Superior temporal gyrus (tissue), 1 donor: ENCODE measurements around the gene HSPA4L.
A peak's percentile ranks its signal among the peaks of the same experiment; 100 is the strongest.

ENCODE experiments used
- DNase-seq: peaks from one replicate; pipeline ENCODE4 v3.0.0-alpha.2; 2016; ENCODE audit errors: extremely low spot score

Gene HSPA4L

DNA sequence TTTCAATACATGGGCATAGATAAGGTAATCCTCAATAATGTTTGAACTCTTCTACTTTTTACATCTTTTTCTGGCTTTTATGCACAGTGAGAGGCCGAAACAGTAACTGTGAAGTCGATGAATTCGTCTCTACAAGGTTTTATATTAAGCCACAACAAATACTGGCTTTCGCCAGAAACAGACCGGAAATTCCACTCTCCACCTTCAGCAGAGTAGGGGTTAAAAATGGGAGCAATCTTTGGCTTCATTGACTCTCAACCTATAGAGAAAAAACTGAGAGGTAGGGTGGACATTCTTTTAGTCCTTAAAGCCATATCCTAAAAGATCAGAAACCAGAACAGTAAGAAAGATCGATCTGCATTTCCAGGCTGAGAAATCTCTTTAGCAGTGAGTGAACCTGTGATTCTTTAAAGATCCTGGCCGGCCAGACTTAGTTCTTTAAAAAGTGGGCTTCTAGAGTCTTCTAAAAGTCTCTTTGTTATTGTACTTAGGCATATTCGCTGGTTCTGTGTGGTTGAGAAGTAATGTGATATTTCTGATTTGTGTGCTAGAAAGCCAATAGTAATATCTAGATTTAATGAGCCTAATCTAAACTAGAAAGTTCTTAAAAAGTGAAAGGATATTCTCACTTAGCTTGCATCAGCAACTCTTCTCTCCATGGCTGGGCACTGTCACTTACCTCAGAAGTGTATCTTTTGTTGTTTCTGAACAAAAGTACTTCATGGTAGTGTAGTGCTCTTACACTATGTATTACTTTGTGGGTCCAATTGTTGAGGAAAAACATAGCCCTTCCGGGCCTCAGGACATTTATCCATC lies 2.0 kb downstream of the HSPA4L start:
- peak; percentile 47 for DNase-seq

DNA sequence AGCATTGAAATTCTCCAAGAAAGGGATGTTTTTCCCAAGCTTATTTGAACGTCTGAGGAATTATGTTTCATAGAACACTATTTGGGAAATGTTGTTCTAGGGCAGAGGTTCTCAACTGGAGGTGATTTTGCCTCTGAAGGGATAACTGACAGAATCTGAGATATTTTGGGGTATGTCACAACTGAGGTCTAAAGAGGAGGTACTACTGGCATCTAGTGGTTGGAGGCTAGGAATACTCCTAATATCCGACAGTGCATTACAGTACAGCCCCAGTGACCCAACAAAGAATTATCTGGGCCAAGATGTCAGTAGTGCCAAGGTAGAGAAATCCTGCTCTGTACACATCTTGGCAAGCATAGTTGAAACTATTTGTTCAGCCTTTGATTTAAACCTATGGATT lies 6.4 kb downstream of the HSPA4L start:
- no peak for DNase-seq

DNA sequence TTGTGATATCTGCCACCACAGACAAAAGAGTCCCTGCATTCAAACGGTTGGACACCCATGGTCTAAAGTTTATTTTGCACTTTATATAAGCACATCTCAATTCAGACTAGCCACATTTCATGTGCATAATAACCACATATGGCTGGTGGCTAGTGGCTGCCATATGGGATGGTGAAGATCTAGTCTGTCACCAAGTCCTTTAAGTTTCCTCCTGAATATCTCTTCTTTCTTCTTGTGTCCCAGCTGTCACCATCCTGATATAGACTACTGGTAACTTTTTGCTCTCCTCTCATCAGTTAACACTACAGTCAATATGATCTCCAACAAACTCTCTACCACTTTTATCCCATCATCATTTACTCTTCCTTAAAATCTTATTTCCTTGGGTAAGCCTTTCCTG lies 9.3 kb downstream of the HSPA4L start:
- DNase-seq: no peak

DNA sequence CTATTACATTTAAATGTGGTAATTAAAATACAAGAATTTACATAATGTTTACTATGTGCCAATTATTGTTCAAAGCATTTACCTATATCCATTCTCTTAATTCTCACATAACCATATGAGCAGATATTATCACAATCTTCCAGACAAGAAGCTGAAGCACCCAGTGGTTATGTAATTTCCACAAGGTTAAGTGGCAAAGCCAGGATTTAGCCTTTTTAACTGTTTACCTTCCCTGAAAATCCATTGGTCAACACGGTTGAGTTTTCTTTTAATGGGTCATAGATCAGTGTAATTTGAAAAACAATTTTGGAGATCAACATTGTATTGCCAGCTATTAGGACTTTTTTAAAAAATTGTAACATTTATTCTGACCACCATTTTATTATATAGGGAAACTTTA lies 11.4 kb downstream of the HSPA4L start:
- no peak for DNase-seq

DNA sequence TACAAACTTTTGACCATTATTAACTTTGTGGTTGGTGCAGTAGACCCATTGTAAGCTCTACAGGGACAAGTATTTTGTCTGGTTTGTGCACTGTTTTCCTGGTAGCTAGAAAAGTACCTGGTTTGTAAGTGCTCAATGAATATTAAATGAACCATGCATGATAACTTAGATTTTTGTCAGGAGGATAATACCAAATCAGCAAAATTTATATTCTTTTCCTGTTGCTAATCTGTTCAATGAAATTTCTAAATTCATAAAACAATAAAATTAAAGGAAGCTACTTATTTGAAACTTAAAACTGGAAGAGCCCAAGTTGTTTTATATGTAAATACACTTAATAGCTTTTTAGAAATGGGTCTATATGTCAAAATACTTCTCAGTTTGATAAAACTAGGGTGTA lies 17.6 kb downstream of the HSPA4L start:
- DNase-seq: no peak

DNA sequence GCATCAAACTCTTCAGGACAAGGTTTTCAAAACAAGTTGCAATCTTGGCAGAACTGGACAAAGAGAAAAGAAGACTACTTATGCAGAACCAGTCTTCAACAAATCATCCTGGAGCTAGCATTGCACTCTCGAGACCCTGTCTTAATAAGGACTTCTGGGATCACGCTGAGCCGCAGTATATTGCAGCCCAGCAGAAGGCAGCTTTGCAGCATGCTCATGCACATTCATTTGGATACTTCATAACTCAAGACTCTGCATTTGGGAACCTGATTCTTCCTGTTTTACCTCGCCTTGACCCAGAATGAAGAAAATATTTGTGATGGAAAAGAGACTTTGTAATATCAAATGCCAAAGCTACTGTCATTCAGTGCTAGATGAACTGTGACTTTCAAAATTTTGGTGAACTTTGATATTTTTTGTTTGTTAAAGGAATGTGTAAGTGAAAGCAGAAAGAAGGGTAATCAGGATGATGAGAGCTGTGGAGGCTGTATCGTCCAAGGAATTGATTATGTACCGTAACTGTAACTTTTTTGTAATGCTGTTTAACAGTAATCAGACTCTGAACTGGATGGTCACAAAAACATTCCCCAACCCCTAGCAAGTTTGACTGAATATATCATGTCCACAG lies 27.2 kb downstream of the HSPA4L start:
- DNase-seq: no peak

DNA sequence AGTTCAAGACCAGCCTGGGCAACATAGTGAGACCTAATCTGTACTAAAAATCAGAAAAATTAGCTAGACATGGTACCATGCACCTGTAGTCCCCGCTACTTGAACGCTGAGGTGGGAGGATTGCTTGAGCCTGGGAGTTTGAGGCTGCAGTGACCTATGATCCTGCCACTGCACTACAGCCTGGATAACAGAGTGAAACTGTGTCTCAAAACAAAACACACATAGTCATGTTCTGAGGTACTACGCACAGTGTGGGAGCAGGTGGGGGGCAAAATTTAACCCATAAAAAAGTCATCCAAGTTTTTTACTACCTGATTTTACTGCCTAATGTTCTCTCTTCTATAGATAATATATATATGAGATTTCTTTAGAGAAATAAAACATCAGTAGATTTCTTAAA lies 28.4 kb downstream of the HSPA4L start:
- no peak for DNase-seq

DNA sequence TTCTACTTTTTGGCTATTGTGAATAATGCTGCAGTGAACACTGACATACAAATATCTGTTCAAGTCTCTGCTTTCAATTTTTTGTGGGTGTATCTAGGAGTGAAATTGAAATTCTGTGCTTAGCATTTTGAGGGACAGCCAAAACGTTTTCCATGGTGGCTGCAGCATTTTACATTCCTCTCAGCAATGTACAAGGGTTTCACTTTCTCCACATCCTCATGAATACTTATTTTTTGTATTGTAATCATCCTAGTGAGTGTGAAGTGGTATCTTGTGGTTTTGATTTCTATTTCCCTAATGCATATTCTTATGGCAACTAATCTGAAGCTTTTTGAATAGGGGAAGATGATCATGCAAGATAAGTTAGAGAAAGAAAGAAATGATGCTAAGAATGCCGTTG lies 40.3 kb downstream of the HSPA4L start:
- no peak for DNase-seq

DNA sequence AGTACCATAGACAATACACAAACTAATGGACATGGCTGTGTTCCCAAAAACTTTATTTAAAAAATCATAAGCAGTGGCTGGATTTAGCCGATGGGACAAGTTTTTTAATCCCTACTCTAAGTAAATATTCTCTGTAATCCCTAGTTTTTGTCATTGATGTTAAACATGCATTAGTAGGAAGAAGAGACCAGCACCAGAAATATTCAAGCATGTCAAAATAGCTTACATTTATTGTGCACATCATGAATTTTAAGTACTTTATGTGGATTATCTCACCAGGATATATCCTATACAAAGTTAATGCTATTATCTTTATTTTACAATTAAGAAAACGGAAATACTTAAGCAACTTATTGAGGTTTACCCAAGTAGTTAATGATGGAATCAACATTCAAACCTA lies 46.0 kb downstream of the HSPA4L start:
- no peak for DNase-seq

DNA sequence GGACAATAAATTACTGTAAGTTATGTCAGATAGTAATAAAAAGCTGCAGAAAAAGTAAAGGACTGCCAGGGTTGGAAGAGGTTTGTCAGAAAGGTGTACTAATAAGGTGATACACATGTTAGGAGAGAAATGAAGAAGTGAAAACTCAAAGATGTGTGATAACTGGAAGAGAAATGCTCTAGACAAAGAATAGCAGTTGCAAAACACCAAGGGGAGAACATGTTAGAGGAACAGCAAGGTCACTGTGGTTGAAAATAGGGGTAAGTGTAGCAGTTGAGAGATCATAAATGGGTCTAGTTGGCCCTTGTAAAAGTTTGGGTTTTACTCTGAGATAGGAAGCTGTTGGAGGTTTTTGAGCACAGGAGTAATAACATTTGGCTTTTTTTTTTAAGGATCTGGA lies 46.9 kb downstream of the HSPA4L start:
- no peak for DNase-seq

DNA sequence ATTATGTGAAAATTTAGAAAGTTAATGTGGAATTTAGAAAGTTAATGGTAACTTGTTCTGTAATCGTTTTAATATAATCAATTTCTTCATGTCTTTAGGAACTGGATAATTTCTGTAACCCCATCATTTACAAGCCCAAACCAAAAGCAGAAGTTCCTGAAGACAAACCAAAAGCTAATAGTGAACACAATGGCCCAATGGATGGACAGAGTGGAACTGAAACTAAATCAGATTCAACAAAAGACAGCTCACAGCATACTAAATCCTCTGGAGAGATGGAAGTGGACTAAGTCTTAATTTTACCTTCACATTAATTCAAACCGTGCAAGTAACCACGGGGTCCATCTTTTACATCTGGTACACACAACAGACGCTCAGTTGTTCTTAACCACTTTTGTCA lies 50.5 kb downstream of the HSPA4L start:
- no peak for DNase-seq

DNA sequence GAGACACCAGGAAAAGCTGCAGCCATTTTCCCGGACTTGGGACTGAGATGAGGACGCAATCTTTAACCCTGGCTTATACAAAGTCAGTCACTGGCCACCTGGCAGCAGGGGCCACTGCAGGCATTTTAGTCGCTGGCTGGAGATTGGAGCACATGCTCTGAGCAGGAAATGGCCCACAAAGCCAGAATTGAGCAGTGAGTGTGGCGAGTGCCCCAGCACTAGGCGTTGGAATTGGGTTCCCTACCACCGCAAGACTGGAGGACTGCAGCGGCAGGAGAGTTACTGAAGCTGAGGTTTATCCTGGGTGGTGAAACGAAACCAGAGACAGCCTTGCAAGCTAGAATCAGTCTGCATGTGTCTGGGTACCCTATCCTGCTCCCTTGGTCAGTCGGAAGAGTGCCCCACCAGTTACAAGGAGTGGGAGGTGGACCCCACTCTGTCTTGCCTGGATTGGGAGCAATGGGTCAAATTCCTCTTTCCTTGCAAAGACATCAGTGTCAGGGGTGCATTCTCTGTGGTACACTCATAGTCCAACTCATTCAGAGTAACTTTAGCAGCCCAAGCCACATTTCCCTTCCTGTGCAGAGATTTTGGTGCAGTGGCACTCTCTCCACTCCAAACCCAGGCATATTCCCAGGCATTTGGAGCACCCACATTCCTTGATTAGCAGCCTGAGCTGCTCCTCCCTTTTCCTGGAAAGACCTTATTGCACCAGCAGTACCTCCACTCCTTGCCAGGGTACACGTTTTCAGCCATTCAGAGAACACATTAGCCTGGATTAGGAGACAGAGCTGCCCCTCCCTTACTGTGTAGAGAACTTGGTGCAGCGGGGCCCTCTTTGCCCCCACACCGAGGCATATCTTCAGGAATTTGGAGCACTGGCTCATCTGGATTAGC lies 61.8 kb downstream of the HSPA4L start:
- DNase-seq: no peak

DNA sequence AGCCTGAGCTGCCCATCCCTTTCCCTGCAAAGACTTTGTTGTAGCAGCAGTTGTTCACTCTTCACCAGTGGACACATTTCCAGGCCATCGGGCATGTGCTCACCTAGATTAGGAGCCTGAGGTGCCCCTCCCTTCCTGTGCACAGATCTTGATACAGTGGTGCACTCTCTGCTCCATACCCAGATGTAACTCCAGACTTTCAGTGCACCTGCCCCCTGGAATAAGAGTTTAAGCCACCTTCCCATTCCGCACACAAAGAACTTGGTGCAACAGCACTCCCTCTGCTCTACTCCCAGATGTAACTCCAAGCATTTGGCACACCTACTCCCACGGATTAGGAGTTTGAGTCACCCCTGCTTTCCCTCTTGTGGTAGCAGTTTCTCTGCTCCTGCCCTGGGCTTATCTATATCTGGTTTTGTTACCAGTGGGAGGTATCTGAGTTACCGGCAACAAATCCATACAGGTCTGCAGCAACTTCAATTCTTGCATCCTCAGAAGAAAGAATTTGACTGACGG lies 62.5 kb downstream of the HSPA4L start:
- no peak for DNase-seq

DNA sequence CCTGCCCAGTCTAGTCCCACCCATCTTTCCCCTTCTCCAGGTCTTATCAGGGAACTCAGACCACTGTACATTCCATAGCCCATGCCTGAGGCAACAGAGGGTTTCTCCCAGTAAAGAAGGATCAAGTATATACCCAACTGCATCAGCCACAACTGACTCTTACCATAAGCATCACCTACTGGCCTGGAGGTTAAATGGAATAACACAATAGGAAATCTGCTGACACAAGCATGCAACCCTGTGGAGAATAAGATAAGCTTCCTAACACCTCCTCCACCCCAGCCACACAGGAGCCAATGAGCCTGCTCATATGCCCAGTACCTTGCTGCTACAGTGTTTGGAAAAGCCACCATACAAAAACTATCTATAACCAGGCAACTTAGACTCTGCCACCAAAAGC lies 63.9 kb downstream of the HSPA4L start:
- no peak for DNase-seq

DNA sequence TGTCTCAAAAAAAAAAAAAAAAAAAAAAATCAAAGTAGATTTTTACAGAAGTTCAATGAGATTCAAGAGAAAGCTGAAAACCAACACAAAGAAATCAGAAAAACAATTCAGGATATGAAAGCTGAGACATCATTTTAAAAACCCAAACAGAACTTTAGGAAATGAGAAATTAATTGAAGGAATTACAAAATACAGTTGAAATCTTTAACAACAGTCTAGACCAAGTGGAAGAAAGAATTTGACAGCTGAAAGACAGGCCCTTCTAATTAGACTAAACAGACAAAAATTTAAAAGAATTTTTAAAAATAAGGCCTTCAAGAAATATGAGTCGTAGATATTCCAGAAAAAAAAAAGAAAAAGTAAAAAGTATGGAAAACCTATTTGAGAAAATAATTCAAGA lies 64.6 kb downstream of the HSPA4L start:
- DNase-seq: no peak

DNA sequence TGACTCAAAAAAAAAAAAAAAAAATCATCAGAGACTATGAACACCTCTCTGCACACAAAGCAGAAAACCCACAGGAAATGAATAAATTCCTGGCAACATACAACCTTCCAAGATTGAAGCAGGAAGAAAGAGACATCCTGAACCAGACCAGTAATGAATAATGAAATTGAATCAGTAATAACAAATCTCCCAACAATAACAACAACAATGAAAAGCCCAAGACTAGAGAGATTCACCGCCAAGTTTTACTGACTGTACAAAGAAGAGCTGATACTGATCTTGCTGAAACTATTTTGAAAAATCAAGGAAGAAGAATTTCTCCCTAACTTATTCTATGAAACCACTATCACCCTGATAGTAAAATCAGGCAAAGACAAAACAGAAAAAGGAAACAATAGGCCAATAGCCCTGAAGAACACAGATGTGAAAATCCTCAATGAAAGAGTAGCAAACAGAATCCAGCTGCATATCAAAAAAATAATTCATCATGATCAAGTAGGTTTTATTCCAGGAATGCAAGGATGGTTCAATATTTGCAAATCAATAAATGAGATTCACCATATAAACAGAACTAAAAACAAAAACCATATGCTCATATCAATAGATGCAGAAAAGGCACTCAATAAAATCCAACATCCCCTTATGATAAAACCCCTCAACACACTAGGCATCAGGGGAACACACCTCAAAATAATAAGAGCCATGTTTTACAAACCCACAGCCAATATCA lies 67.5 kb downstream of the HSPA4L start:
- no peak for DNase-seq

DNA sequence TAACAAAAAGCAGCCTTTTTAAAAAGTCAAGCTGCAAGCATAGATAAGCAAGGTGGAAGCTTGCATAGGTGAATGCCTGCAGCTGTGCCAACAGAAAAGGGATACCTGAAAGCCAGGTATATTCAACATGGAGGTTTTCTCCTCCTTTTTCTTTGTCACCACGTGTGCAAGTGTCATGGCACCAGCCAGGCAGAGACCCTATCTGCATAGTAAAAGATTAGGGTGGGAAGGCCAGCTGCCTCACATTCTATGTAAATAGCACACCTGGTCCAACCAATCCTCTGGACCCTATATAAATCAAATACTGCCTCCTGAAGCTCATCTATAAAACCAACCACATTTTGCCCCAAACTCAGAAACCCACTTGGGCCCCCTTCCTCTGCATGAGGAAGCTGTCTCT lies 70.5 kb downstream of the HSPA4L start:
- DNase-seq: no peak

DNA sequence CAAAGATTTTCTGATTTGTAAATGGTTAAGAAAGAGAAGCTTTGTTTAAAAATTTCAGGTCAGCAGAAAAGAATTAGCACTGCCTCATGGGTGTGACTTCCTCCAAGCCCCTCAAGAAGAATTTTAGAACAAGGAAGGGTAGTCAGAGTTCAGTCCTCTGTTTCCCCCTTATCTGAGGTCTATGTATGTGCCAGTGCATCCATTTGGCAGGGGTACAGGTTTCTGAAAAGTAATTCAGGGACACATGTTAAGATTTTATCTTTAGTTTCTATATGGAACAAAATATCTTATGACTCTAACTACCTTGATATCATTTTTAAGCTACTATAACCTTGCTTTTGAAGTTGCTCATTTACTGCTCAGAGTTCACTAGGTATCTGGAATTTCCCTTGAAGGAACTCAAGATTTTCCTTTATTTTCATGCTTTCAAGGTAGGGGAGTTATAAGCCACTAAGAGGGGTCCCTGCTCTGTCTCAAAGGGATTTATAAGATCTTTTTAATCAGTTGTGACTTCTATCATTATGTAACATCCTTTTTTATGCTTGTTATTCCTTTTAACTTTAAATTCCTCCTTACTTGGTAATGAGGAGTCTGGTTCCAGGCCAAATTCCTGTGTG lies 74.2 kb downstream of the HSPA4L start:
- no peak for DNase-seq

DNA sequence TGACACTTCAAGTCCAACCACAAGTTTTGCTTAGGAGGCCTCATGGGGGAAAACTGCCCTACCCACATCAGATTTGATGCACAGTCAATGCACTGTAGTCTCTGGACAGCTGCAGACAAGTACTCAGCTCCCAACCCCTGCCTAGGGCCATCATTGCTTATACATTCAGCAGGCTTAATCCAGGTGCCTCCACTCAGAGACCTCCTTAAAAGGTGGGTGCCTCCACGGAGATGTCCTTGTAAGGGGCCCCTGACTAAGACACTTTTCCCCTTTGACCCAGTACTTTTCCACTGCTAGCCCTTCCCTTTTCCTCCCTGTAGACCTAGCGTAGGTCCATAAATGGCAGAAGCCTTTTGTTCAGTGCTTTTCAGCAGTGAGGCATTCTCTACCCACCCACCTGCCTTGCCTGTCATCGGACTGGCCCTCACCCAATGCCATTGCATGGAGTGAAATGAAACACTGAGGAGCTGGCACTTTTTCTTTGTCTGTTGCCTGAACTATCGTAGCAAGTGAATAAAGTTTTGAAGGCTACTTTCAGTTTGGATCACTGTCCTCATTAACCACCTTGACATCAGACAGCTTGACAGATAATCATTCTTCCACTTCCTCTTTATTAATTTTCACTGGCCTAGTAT lies 74.8 kb downstream of the HSPA4L start:
- no peak for DNase-seq

DNA sequence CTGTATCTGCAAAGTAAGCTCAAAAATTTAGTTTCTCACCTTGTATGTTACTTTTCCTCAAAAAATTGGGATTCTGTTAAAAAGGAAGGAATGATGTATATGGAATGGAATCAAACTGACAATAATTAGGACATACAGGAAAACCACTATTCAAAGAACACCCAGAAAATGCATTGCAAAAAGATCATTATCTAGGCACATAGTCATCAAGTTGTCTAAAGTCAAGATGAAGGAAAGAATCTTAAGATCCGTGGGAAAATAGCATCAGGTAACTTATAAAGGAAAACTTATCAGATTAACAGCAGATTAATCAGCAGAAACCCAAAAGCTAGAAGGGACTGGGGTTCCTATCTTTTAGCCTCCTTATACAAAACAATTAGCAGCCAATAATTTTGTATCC lies 75.5 kb downstream of the HSPA4L start:
- no peak for DNase-seq

DNA sequence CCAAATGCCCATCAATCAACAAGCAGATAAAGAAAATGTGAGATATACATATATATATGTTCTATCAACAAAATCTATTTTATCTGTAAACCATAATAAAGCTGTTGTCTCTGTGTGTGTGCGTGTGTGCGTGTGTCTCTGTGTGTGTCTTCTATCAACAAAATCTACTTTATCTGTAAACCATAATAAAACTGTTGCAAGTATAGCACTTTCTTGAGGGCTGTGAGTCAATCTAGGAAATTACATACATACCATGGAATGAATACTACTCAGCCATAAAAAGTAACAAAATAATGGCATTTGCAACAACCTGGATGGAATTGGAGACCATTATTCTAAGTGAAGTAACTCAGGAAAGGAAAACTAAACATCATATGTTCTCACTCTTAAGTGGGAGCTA lies 86.1 kb downstream of the HSPA4L start:
- DNase-seq: no peak
